ENCODE measurements around the gene AREG. TPM values are rescaled to one million over a fixed set of nuclear protein-coding genes. Genes with fewer than 3 reads are reported as not detected.

The AREG gene
- total RNA-seq, 1 donor from 2014 or later, result not detected

DNA sequence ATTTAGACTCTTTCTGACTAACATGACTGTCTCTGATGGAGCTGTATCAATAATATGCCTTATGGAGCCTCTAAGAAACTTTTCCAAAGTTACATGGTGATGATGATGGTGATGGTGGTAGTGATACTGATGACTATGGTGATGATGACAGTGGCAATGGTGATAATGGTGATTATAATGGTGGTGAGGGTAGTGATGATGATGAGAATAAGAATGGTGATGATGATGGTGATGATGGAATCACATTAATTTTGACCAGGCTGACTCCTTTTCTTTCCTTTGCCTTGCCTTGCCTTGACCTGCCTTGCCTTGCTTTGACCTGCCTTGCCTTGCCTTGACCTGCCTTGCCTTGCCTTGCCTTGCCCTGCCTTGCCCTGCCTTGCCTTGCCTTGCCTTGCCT lies 31.7 kb upstream of the AREG start:
- Mint-ChIP-seq H3K27ac (ENCODE audit: unreplicated experiment) (no peak overlapping the region), H3K4me3 (no peak overlapping the region), H3K27me3 (ENCODE audit: low read depth) (no peaks in the 10 kb centered on the region), H3K9me3 (peaks cover 2% of the 10 kb centered on the region), H3K36me3 (ENCODE audit: low read depth) (no peaks in the 10 kb centered on the region), H3K4me1 (no peaks in the 10 kb centered on the region)
- no peak for DNase-seq (ENCODE audit: low read depth, low spot score)
- TF ChIP-seq, protein P1, sequence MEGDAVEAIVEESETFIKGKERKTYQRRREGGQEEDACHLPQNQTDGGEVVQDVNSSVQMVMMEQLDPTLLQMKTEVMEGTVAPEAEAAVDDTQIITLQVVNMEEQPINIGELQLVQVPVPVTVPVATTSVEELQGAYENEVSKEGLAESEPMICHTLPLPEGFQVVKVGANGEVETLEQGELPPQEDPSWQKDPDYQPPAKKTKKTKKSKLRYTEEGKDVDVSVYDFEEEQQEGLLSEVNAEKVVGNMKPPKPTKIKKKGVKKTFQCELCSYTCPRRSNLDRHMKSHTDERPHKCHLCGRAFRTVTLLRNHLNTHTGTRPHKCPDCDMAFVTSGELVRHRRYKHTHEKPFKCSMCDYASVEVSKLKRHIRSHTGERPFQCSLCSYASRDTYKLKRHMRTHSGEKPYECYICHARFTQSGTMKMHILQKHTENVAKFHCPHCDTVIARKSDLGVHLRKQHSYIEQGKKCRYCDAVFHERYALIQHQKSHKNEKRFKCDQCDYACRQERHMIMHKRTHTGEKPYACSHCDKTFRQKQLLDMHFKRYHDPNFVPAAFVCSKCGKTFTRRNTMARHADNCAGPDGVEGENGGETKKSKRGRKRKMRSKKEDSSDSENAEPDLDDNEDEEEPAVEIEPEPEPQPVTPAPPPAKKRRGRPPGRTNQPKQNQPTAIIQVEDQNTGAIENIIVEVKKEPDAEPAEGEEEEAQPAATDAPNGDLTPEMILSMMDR (conservative IDR thresholded peaks at IDR 0.05), result no peak

DNA sequence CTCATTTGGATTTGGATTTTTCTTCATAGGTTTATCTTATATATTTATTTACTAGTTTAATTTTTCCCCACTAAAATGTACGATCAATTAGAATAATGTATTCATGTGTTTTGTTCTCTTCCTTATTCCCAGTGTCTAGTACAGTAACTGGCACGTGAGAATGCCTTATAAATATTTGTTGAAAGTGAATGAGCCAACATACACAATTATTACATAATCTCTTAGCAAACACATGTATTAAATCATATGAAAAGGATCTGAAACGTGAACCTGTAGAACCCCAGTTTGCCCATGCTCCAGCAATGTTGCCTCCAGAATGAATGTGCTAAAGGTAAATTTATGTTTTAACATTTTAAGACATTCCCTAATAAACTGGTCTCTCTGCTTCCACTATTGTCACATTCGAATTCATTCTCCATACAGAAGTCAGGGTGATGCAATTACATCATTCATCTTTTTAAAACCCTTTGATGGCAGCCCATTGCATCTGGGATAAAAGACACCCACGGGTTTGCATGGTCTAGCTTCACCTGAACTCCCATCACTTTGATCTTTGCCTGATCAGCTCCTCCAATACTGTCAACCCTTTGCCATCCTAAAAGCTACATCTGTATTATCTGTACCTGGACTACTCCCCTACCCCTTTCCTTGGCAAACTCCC lies 30.7 kb upstream of the AREG start:
- no peaks in the 10 kb centered on the region for H3K27me3 Mint-ChIP-seq (ENCODE audit: low read depth)
- no peaks in the 10 kb centered on the region for H3K4me1 Mint-ChIP-seq
- H3K36me3 Mint-ChIP-seq (ENCODE audit: low read depth), result no peaks in the 10 kb centered on the region
- H3K4me3 Mint-ChIP-seq, result no peak overlapping the region
- TF ChIP-seq, protein P1 (conservative IDR thresholded peaks at IDR 0.05), result no peak
- peaks cover 2% of the 10 kb centered on the region for H3K9me3 Mint-ChIP-seq
- H3K27ac Mint-ChIP-seq (ENCODE audit: unreplicated experiment), result no peak overlapping the region
- no peak for DNase-seq (ENCODE audit: low read depth, low spot score)

DNA sequence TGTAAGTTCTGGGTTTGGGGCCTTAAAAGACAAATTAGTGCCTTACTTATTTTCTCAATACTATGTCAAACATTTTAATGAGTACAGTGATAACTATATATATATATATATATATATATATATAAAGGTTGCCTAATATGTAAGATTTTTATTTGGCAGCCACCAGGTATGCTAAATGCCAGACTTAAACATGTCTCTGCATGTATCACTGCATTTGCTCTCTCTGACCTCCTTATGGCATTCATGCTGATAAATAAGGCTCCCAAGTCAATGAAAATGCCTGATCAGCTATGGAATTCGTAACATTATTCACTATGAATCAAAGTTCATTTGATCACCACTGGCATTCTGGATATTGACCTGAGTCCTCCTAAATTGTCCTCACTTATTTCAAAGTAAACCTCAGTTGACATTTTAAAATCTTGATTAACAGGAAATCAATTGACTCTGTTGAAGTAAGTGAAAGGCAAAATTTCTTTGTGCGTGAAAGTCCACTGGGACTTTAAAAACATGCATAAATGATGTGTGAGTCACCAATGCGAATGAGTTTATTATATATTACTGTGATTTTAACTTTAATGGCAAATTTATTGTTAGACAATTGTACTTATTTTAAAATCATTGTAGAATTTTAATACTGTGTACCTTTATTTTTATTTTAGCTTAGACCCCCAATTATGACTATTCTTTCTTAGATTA lies 29.2 kb upstream of the AREG start:
- Mint-ChIP-seq H3K4me3 (no peak overlapping the region), H3K9me3 (peaks cover 2% of the 10 kb centered on the region), H3K27me3 (ENCODE audit: low read depth) (no peaks in the 10 kb centered on the region), H3K4me1 (no peaks in the 10 kb centered on the region), H3K27ac (ENCODE audit: unreplicated experiment) (no peak overlapping the region), H3K36me3 (ENCODE audit: low read depth) (no peaks in the 10 kb centered on the region)
- TF ChIP-seq, protein P1 (conservative IDR thresholded peaks at IDR 0.05), result no peak
- DNase-seq (ENCODE audit: low read depth, low spot score), result no peak

DNA sequence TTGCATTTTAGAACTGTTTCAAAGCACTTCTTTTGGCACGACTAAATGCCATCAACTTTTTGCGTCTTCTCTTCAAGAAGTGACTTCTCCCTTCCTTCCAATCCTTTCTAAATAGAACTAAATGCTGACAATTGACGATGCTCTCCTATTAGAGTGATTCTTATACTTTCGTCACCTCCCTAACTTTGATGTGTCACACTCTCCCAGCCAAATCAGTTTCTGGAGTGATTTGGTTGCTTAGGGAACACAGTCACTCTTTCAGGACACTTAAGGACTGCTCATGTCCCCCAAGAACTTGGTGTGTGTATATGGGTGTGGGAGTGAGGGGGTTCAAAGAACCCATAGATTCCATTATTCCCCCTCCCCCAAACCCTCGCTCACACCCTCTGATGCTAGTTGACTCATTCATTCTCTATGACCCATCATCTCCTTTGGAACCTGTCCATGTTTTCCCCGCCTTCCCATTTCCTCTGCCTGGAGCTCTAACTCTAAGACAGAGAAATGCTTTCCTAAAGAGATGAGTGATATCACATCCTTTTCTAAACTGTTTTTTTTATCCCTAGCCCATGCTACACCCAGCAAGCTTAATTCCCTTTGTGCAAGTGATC lies 26.8 kb upstream of the AREG start:
- peaks cover 2% of the 10 kb centered on the region for H3K9me3 Mint-ChIP-seq

DNA sequence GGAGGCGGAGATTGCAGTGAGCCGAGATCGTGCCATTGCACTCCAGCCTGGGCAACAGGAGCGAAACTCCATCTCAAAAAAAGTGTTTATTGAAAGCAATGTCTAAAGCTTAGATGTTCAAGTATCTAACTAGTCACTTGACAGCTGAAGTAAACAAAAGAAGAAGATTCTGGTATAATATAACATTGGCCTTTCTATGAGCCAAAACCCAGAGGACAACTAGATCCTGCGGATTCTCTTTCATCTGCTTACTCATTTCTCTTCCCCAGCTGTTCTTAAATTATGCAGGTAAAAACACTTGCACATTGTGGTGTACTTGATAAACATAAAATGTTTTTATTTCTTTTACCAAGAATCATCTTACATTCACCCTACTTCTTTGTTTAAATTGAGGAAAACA lies 24.1 kb upstream of the AREG start:
- Mint-ChIP-seq H3K4me1 (no peaks in the 10 kb centered on the region), H3K27me3 (ENCODE audit: low read depth) (no peaks in the 10 kb centered on the region), H3K4me3 (no peak overlapping the region), H3K27ac (ENCODE audit: unreplicated experiment) (no peak overlapping the region), H3K36me3 (ENCODE audit: low read depth) (no peaks in the 10 kb centered on the region), H3K9me3 (peaks cover 2% of the 10 kb centered on the region)
- TF ChIP-seq, protein P1 (conservative IDR thresholded peaks at IDR 0.05), result no peak
- no peak for DNase-seq (ENCODE audit: low read depth, low spot score)

More for the DNA sequence above, 26.8 kb upstream of the AREG start:
- H3K27ac Mint-ChIP-seq (ENCODE audit: unreplicated experiment), result no peak overlapping the region
- no peaks in the 10 kb centered on the region for H3K4me1 Mint-ChIP-seq
- TF ChIP-seq, protein P1 (conservative IDR thresholded peaks at IDR 0.05), result no peak
- no peak overlapping the region for H3K4me3 Mint-ChIP-seq
- H3K36me3 Mint-ChIP-seq (ENCODE audit: low read depth), result no peaks in the 10 kb centered on the region
- DNase-seq (ENCODE audit: low read depth, low spot score), result no peak
- no peaks in the 10 kb centered on the region for H3K27me3 Mint-ChIP-seq (ENCODE audit: low read depth)

All from neural crest cell (in vitro differentiated cells).